HL-60 (cell line): ENCODE data around the gene TXNIP.

Experiments used
- GABPA ChIP-seq: IDR thresholded peaks from 2 replicates; pipeline ENCODE4 v1.6.1; 2012; ENCODE audit warnings: low read depth
- POLR2AphosphoS5 ChIP-seq: IDR thresholded peaks from 2 replicates; pipeline ENCODE4 v1.6.1; 2012; ENCODE audit warnings: low read depth
- REST ChIP-seq: IDR thresholded peaks from 2 replicates; pipeline ENCODE4 v1.6.1; 2012; ENCODE audit warnings: low read depth; ENCODE audit not compliant: insufficient replicate concordance
- SPI1 ChIP-seq: IDR thresholded peaks from 2 replicates; pipeline ENCODE4 v1.6.1; 2012; ENCODE audit warnings: low read depth, mild to moderate bottlenecking, borderline replicate concordance
- TF ChIP-seq, protein P1 (sequence below): IDR thresholded peaks from one replicate; pipeline ENCODE4 v1.5.1; 2011; ENCODE audit warnings: low read length, control low read depth, inconsistent platforms; ENCODE audit not compliant: insufficient read depth

DNA sequence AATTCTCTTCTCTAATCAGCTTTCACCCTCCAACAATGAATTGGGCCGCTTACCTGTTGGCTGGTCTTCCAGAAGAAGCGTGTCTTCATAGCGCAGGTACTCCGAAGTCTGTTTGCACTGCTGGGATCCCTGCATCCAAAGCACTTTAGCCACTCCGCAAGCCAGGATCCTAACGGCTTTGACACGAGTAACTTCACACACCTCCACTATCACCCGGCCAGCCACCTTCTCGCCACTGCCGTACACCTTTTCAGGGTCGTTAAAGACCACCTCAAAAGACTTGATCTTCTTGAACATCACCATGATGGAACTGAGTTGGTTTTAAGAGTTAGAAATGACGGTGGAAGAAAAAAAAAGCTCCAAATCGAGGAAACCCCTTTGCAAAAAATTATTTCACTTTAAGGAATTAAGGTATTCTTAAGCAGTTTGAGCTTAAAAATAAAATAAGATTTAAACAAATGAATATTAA lies 381 bp downstream of the TXNIP start:
- TF ChIP-seq, protein P1, sequence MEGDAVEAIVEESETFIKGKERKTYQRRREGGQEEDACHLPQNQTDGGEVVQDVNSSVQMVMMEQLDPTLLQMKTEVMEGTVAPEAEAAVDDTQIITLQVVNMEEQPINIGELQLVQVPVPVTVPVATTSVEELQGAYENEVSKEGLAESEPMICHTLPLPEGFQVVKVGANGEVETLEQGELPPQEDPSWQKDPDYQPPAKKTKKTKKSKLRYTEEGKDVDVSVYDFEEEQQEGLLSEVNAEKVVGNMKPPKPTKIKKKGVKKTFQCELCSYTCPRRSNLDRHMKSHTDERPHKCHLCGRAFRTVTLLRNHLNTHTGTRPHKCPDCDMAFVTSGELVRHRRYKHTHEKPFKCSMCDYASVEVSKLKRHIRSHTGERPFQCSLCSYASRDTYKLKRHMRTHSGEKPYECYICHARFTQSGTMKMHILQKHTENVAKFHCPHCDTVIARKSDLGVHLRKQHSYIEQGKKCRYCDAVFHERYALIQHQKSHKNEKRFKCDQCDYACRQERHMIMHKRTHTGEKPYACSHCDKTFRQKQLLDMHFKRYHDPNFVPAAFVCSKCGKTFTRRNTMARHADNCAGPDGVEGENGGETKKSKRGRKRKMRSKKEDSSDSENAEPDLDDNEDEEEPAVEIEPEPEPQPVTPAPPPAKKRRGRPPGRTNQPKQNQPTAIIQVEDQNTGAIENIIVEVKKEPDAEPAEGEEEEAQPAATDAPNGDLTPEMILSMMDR, result no peak
- TF ChIP-seq REST, result no peak
- TF ChIP-seq GABPA, result no peak
- TF ChIP-seq SPI1, result no peak
- TF ChIP-seq POLR2AphosphoS5, result peak; percentile 85
